Measurements from ENCODE around the gene GFI1B. TPM values are rescaled to one million over a fixed set of nuclear protein-coding genes. Genes with fewer than 3 reads are reported as not detected.

Gene GFI1B
- total and polyA plus RNA-seq, 2 donors (not counting 1 experiment from before 2014, with no cell fraction given): under 0.01 to 0.06 TPM

- H3K27ac ChIP-seq (ENCODE audit: insufficient read depth, low read length): no peak overlapping the region
- H3K9ac ChIP-seq (ENCODE audit: insufficient read depth, low read length): no peak overlapping the region
- TF ChIP-seq EZH2 (IDR thresholded peaks at IDR 0.05; ENCODE audit: low read length, missing control alignments) (no peak), CTCF (conservative IDR thresholded peaks at IDR 0.05 in 1 of 2, IDR thresholded peaks at IDR 0.05 in 1 of 2; ENCODE audit: low read depth in 1 of 2, low read length in 2 of 2) (no peak)
- H3K27me3 ChIP-seq (ENCODE audit: control insufficient read depth, insufficient read depth, low read length): peaks cover 12% of the 10 kb centered on the region
- H2AFZ ChIP-seq (ENCODE audit: low read length): no peak overlapping the region
- no peak overlapping the region for H3K4me3 ChIP-seq (replicated peaks in 1 of 4; ENCODE audit: control extremely low read depth in 1 of 4, insufficient read depth in 1 of 4, low read depth in 3 of 4, low read length in 4 of 4)
- H3K4me2 ChIP-seq (ENCODE audit: extremely low read depth, insufficient read depth, low read length): no peak overlapping the region
- H4K20me1 ChIP-seq (ENCODE audit: control insufficient read depth, extremely low read depth, insufficient read depth, low read length): no peaks in the 10 kb centered on the region
- H3K9me3 ChIP-seq (ENCODE audit: control insufficient read depth, insufficient read depth, low read depth, low read length): no peaks in the 10 kb centered on the region
- no peaks in the 10 kb centered on the region for H3K4me1 ChIP-seq (ENCODE audit: control insufficient read depth, extremely low read depth, insufficient read depth, low read length)
- peak in 1 of 2 donors; percentile 7 for DNase-seq (ENCODE audit: low read depth in 2 of 2)
- no peaks in the 10 kb centered on the region for H3K79me2 ChIP-seq (ENCODE audit: control insufficient read depth, insufficient read depth, low read length)
- H3K36me3 ChIP-seq (ENCODE audit: control insufficient read depth, insufficient read depth, low read length): no peaks in the 10 kb centered on the region
These were observed 8.4 kb downstream of the GFI1B start for GRCh38 chr9:132986640-132987620.

GRCh38 chr9:132988244-132989013 is 9.9 kb downstream of the GFI1B start:
- no peak overlapping the region for H3K27ac ChIP-seq (ENCODE audit: insufficient read depth, low read length)
- no peak overlapping the region for H3K4me2 ChIP-seq (ENCODE audit: extremely low read depth, insufficient read depth, low read length)
- no peaks in the 10 kb centered on the region for H3K4me1 ChIP-seq (ENCODE audit: control insufficient read depth, extremely low read depth, insufficient read depth, low read length)
- no peaks in the 10 kb centered on the region for H3K9me3 ChIP-seq (ENCODE audit: control insufficient read depth, insufficient read depth, low read depth, low read length)
- H3K79me2 ChIP-seq (ENCODE audit: control insufficient read depth, insufficient read depth, low read length): no peaks in the 10 kb centered on the region
- H3K4me3 ChIP-seq (replicated peaks in 1 of 4; ENCODE audit: control extremely low read depth in 1 of 4, insufficient read depth in 1 of 4, low read depth in 3 of 4, low read length in 4 of 4): no peak overlapping the region
- no peaks in the 10 kb centered on the region for H3K36me3 ChIP-seq (ENCODE audit: control insufficient read depth, insufficient read depth, low read length)
- no peak overlapping the region for H2AFZ ChIP-seq (ENCODE audit: low read length)
- DNase-seq (ENCODE audit: low read depth in 2 of 2): no peak
- no peak for TF ChIP-seq CTCF (conservative IDR thresholded peaks at IDR 0.05 in 1 of 2, IDR thresholded peaks at IDR 0.05 in 1 of 2; ENCODE audit: low read depth in 1 of 2, low read length in 2 of 2)
- H3K9ac ChIP-seq (ENCODE audit: insufficient read depth, low read length): no peak overlapping the region
- no peaks in the 10 kb centered on the region for H4K20me1 ChIP-seq (ENCODE audit: control insufficient read depth, extremely low read depth, insufficient read depth, low read length)
- H3K27me3 ChIP-seq (ENCODE audit: control insufficient read depth, insufficient read depth, low read length): peaks cover 19% of the 10 kb centered on the region

GRCh38 chr9:132989014-132989310 is 10.5 kb downstream of the GFI1B start:
- Histone ChIP-seq H3K4me3 (replicated peaks in 1 of 4; ENCODE audit: control extremely low read depth in 1 of 4, insufficient read depth in 1 of 4, low read depth in 3 of 4, low read length in 4 of 4) (no peak overlapping the region), H4K20me1 (ENCODE audit: control insufficient read depth, extremely low read depth, insufficient read depth, low read length) (no peaks in the 10 kb centered on the region), H3K9me3 (ENCODE audit: control insufficient read depth, insufficient read depth, low read depth, low read length) (no peaks in the 10 kb centered on the region)

More at GRCh38 chr9:132989014-132989310, 10.5 kb downstream of the GFI1B start:
- Histone ChIP-seq H3K4me1 (ENCODE audit: control insufficient read depth, extremely low read depth, insufficient read depth, low read length) (no peaks in the 10 kb centered on the region), H2AFZ (ENCODE audit: low read length) (no peak overlapping the region), H3K4me2 (ENCODE audit: extremely low read depth, insufficient read depth, low read length) (no peak overlapping the region), H3K9ac (ENCODE audit: insufficient read depth, low read length) (no peak overlapping the region), H3K79me2 (ENCODE audit: control insufficient read depth, insufficient read depth, low read length) (no peaks in the 10 kb centered on the region), H3K27me3 (ENCODE audit: control insufficient read depth, insufficient read depth, low read length) (peaks cover 23% of the 10 kb centered on the region), H3K36me3 (ENCODE audit: control insufficient read depth, insufficient read depth, low read length) (no peaks in the 10 kb centered on the region), H3K27ac (ENCODE audit: insufficient read depth, low read length) (no peak overlapping the region)
- no peak for DNase-seq (ENCODE audit: low read depth in 2 of 2)
- TF ChIP-seq CTCF (conservative IDR thresholded peaks at IDR 0.05 in 1 of 2, IDR thresholded peaks at IDR 0.05 in 1 of 2; ENCODE audit: low read depth in 1 of 2, low read length in 2 of 2) (no peak), EZH2 (IDR thresholded peaks at IDR 0.05; ENCODE audit: low read length, missing control alignments) (no peak)

Measured in fibroblast of lung (primary cell).